Sigmoid colon (tissue), 4 donors: ENCODE results near the gene GDPD5.

Experiments
- EP300 ChIP-seq, 4 donors: sonication (generic); formaldehyde crosslinking; IDR thresholded peaks; one replicate each; pipeline ENCODE4 v1.6.1; 2017; ENCODE audit warnings: antibody characterized with exemption in 4 of 4
- POLR2A ChIP-seq, 2 donors: fragments of 450-650 bp; IDR thresholded peaks; one replicate each; pipeline ENCODE4 v1.6.1; 2016; ENCODE audit warnings: antibody characterized with exemption in 2 of 2, mild to moderate bottlenecking in 2 of 2, moderate library complexity in 2 of 2
- POLR2AphosphoS5 ChIP-seq, 4 donors: sonication (generic); formaldehyde crosslinking; IDR thresholded peaks; one replicate each; pipeline ENCODE4 v1.6.1; 2017; ENCODE audit warnings: antibody characterized with exemption in 4 of 4
- TF ChIP-seq, protein P1 (sequence below), 4 experiments: fragments of 450-650 bp in 3 of 4; fragments of 200-600 bp in 1 of 4; IDR thresholded peaks; one replicate each; pipeline ENCODE4 v1.5.1; 2016 to 2019; ENCODE audit warnings: antibody characterized with exemption in 4 of 4, mild to moderate bottlenecking in 3 of 4, moderate library complexity in 2 of 4

GRCh38 chr11:75565916-75566762, 40.4 kb upstream of the GDPD5 start:
- TF ChIP-seq, protein P1, sequence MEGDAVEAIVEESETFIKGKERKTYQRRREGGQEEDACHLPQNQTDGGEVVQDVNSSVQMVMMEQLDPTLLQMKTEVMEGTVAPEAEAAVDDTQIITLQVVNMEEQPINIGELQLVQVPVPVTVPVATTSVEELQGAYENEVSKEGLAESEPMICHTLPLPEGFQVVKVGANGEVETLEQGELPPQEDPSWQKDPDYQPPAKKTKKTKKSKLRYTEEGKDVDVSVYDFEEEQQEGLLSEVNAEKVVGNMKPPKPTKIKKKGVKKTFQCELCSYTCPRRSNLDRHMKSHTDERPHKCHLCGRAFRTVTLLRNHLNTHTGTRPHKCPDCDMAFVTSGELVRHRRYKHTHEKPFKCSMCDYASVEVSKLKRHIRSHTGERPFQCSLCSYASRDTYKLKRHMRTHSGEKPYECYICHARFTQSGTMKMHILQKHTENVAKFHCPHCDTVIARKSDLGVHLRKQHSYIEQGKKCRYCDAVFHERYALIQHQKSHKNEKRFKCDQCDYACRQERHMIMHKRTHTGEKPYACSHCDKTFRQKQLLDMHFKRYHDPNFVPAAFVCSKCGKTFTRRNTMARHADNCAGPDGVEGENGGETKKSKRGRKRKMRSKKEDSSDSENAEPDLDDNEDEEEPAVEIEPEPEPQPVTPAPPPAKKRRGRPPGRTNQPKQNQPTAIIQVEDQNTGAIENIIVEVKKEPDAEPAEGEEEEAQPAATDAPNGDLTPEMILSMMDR (IDR thresholded peaks at IDR 0.05), result no peak
- no peak for TF ChIP-seq EP300 (IDR thresholded peaks at IDR 0.05)
- TF ChIP-seq POLR2A (IDR thresholded peaks at IDR 0.05), result no peak
- TF ChIP-seq POLR2AphosphoS5 (IDR thresholded peaks at IDR 0.05), result no peak
